ENCODE measurements around the gene CEBPG.
A peak's percentile ranks its signal among the peaks of the same experiment; 100 is the strongest.

Gene CEBPG

GRCh38 chr19:33355535-33355934, 18.0 kb upstream of the CEBPG start:
- DNase-seq = no peak

DNA sequence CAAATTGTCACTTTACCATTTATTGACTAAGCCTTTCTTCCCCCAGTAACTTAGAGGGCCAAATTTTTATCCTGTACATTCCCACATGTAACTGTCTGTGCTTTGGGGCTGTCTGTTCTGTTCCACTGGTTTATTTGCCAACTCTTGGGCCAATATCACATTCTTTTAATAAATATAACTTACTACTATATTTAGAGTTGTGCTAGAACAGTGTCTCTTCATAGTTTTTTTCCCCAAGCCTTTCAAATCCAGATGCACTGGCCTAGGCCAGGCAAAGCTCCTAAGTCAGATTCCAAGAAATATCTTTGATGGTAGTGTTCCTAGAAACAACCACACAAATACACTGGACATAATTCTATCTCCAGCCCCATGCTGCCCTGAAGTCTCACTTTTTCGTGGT, 16.0 kb upstream of the CEBPG start:
- no peak for DNase-seq

- DNase-seq = no peak
Observed at GRCh38 chr19:33358408-33358807, 15.1 kb upstream of the CEBPG start.

- no peak for DNase-seq
Observed at GRCh38 chr19:33359581-33359980, 13.9 kb upstream of the CEBPG start.

GRCh38 chr19:33362508-33363228, 10.8 kb upstream of the CEBPG start:
- DNase-seq = no peak

DNA sequence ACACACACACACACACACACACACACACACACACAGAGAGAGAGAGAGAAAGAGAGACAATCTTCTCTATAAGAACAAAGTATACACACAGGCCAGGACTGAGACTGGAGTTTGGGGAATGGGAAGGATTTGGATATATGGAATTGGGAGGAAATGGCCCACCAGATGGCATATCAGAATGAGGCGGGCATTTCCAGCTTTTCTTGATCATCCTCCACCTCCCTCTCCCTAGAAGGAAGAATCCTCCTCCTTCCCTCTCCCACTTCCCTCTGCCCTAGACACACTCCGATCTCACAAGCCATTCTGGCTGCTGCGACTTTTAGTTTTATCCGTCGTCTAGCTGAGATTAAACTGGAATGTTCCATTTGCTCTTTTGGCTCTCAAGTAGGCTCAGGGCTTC, 10.0 kb upstream of the CEBPG start:
- DNase-seq = no peak

- no peak for DNase-seq
Observed at GRCh38 chr19:33365691-33366090, 7.8 kb upstream of the CEBPG start.

GRCh38 chr19:33366127-33366526, 7.4 kb upstream of the CEBPG start:
- DNase-seq = no peak

DNA sequence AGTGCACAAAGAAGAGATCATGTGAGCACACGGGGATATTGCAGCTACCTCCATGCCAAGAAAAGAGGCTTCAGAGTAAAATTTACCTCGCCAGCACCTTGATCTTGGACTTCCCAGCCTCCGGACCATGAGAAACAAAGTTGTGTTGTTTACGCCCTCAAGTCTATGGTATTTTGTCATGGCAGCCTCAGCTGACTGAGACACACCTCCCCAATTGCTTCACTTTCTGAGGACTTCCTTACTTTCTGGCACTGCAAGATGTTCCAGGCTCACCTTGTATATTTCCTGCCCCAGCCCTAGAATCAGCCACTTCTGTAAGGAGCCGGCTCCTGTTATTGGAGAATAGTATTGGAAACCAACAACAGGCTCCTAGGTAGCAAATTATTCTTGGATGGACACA, 6.6 kb upstream of the CEBPG start:
- DNase-seq = no peak

GRCh38 chr19:33368074-33368864, 5.2 kb upstream of the CEBPG start:
- DNase-seq = no peak

- DNase-seq = no peak
Observed at GRCh38 chr19:33370783-33371182, 2.7 kb upstream of the CEBPG start.

GRCh38 chr19:33374236-33374714, 766 bp downstream of the CEBPG start:
- peak; percentile 46 for DNase-seq

GRCh38 chr19:33375156-33375836, 1.8 kb downstream of the CEBPG start:
- no peak for DNase-seq

- no peak for DNase-seq
Observed at GRCh38 chr19:33375837-33376159, 2.3 kb downstream of the CEBPG start.

- DNase-seq = no peak
Observed at GRCh38 chr19:33376423-33376822, 2.9 kb downstream of the CEBPG start.

- no peak for DNase-seq
Observed at GRCh38 chr19:33376941-33377557, 3.5 kb downstream of the CEBPG start.

DNA sequence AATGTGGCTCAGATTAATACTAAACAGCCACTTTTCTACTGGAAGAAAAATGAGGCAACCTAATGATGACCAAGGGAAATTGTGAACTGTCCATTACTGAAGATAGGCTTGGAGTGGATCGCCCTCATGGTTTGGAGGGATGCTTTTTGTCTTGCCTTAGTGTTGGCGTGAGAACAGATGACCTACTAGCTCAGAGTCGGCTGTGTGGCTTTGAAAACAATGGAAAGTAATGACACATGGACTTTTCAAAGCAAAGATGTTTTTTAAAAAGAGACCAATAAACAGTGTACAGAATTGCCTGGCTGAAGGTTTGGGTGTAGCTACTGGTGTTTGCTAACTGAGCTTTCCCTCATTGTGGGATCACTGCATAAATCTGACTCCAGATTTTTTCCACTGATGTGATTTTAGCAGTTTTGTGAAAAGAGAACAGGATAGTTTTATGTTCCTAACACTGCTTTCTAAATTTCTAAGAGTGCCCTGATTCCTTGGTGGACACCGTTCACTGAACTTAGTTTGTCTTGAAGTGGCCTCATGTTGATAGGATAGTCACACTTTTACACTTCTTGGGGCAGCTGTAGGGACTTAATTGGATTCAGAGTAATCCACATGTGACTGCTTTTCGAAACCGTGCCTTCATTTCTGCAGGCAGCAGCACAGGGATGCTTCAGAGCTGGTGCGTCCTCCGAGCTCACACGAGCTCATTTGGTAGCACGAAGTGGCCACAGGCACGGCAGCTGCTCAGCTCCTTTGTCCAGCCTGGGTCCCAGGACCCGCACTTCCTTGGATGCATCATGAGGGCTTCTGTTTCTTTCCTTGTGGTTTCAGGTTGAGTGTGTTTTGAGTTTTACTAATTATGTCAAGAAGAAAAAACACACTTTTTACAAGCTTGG, 4.3 kb downstream of the CEBPG start:
- no peak for DNase-seq

- no peak for DNase-seq
Observed at GRCh38 chr19:33379151-33379829, 5.8 kb downstream of the CEBPG start.

GRCh38 chr19:33381101-33381500, 7.6 kb downstream of the CEBPG start:
- DNase-seq = no peak

- no peak for DNase-seq
Observed at GRCh38 chr19:33382006-33382405, 8.5 kb downstream of the CEBPG start.

DNA sequence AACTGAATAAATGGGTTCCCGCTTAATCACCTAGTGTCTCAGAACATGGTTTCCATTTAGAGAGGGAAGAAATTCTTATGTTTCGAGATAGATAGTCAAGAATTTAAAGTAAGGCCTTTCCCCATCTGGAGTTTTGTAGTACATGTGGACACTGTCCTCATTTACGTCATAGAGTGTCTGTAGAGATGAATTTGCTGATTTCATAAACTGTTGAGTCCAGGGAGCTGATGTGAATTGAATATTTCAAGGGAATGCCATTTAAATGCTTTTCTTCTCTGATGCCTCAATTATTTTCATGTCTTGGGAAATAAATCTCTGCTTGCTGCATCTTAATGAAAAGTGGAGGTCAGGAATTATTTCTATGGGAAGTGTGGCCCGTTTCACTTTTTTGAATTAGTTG, 9.5 kb downstream of the CEBPG start:
- no peak for DNase-seq

All from NCI-H345 (cell line).